NCI-H2196 (cell line): ENCODE measurements around the gene CCSAP.

Experiments used
- DNase-seq: peaks from one replicate; lab custom pipeline; 2025; ENCODE audit not compliant: unreplicated experiment; lab: John Stamatoyannopoulos, UW

The CCSAP gene

GRCh38 chr1:229326601-229327000 lies 16.2 kb downstream of the CCSAP start:
- no peak for DNase-seq

- no peak for DNase-seq
Measured at GRCh38 chr1:229325853-229326487, 16.9 kb downstream of the CCSAP start.

- DNase-seq = no peak
Measured at GRCh38 chr1:229325401-229325800, 17.4 kb downstream of the CCSAP start.

- DNase-seq = no peak
Measured at GRCh38 chr1:229323885-229324553, 18.8 kb downstream of the CCSAP start.

- no peak for DNase-seq
Measured at GRCh38 chr1:229323201-229323600, 19.6 kb downstream of the CCSAP start.

GRCh38 chr1:229319487-229319886 lies 23.4 kb downstream of the CCSAP start:
- DNase-seq = no peak

- DNase-seq = no peak
Measured at GRCh38 chr1:229318056-229318455, 24.8 kb downstream of the CCSAP start.

- no peak for DNase-seq
Measured at GRCh38 chr1:229316166-229316565, 26.7 kb downstream of the CCSAP start.

GRCh38 chr1:229310833-229311232 lies 32.0 kb downstream of the CCSAP start:
- no peak for DNase-seq

- DNase-seq = no peak
Measured at GRCh38 chr1:229309684-229310083, 33.2 kb downstream of the CCSAP start.

GRCh38 chr1:229309074-229309473 lies 33.8 kb downstream of the CCSAP start:
- no peak for DNase-seq

- no peak for DNase-seq
Measured at GRCh38 chr1:229305392-229305791, 37.5 kb downstream of the CCSAP start.

- no peak for DNase-seq
Measured at GRCh38 chr1:229303855-229304254, 39.0 kb downstream of the CCSAP start.

GRCh38 chr1:229302740-229303139 lies 40.1 kb downstream of the CCSAP start:
- no peak for DNase-seq

- DNase-seq = no peak
Measured at GRCh38 chr1:229300099-229300757, 42.6 kb downstream of the CCSAP start.

- DNase-seq = no peak
Measured at GRCh38 chr1:229298887-229299503, 43.9 kb downstream of the CCSAP start.

GRCh38 chr1:229298420-229298819 lies 44.4 kb downstream of the CCSAP start:
- DNase-seq = no peak

- no peak for DNase-seq
Measured at GRCh38 chr1:229297746-229298145, 45.1 kb downstream of the CCSAP start.

GRCh38 chr1:229296541-229296941 lies 46.3 kb downstream of the CCSAP start:
- DNase-seq = no peak

GRCh38 chr1:229295745-229296144 lies 47.1 kb downstream of the CCSAP start:
- no peak for DNase-seq

GRCh38 chr1:229293528-229294204 lies 49.2 kb downstream of the CCSAP start:
- DNase-seq = no peak
